SK-N-SH (cell line): ENCODE measurements around the gene C1orf226. TPM values are rescaled to one million over a fixed set of nuclear protein-coding genes. Genes with fewer than 3 reads are reported as not detected.

Experiments
- CTCF ChIA-PET: fragments of 300-600, 350-600 bp; formaldehyde crosslinking; extraction: SDS; loops from one replicate; lab custom pipeline; 2021; lab: Yijun Ruan, JAX
- POLR2A ChIA-PET: fragments of 350-600 bp; sonication (Branson Sonifier 250); formaldehyde crosslinking; extraction: SDS; loops from one replicate; lab custom pipeline; 2020; ENCODE audit warnings: antibody characterized with exemption, inconsistent platforms; lab: Yijun Ruan, JAX
- DNase-seq: peaks from one replicate; pipeline ENCODE4 v3.0.0; 2012
- H2AFZ ChIP-seq: fragments of 200-600 bp; sonication (generic); 2 replicates; pipeline ENCODE4 v1.8.1; 2016; ENCODE audit warnings: antibody characterized with exemption, mild to moderate bottlenecking, low read depth
- H3F3A ChIP-seq: fragments of 200-600 bp; sonication (generic); replicated peaks from 2 replicates; pipeline ENCODE3; 2016; ENCODE audit warnings: antibody characterized with exemption, mild to moderate bottlenecking; ENCODE audit not compliant: insufficient read depth
- H3K27ac ChIP-seq, 2 experiments: fragments of 200-500 bp in 1 of 2; fragments of 200-600 bp in 1 of 2; sonication (Bioruptor generic) in 1 of 2; sonication (generic), shearing (Covaris generic) in 1 of 2; 2 replicates each; pipeline versions ENCODE4 v1.5.1 to v1.6.1; 2014 to 2016; ENCODE audit warnings: low read depth in 2 of 2, inconsistent platforms in 1 of 2, low read length in 1 of 2, mild to moderate bottlenecking in 1 of 2, mixed read lengths in 1 of 2
- H3K27me3 ChIP-seq: fragments of 200-600 bp; sonication (generic), shearing (Covaris generic); 2 replicates; pipeline ENCODE4 v1.6.1; 2016; ENCODE audit warnings: mixed run types; ENCODE audit not compliant: insufficient read depth
- H3K36me3 ChIP-seq, 2 experiments: fragments of 200-500 bp in 1 of 2; fragments of 200-600 bp in 1 of 2; sonication (Bioruptor generic) in 1 of 2; sonication (generic) in 1 of 2; replicated peaks in 1 of 2; 2 replicates each; pipeline versions ENCODE3 to v1.5.1; 2014 to 2016; ENCODE audit warnings: low read length in 1 of 2, mild to moderate bottlenecking in 1 of 2; ENCODE audit not compliant: insufficient read depth in 2 of 2, control insufficient read depth in 1 of 2
- H3K4me1 ChIP-seq, 2 experiments: fragments of 200-500 bp in 1 of 2; fragments of 200-600 bp in 1 of 2; sonication (Bioruptor generic) in 1 of 2; sonication (generic), shearing (Covaris generic) in 1 of 2; 2 replicates each; pipeline versions ENCODE4 v1.5.1 to v1.6.1; 2014 to 2016; ENCODE audit warnings: low read depth in 1 of 2, low read length in 1 of 2, mixed run types in 1 of 2; ENCODE audit not compliant: insufficient read depth in 2 of 2, control insufficient read depth in 1 of 2
- H3K4me2 ChIP-seq: fragments of 200-600 bp; sonication (generic), shearing (Covaris generic); 2 replicates; pipeline ENCODE4 v1.6.1; 2017; ENCODE audit warnings: mixed run types
- H3K4me3 ChIP-seq, 2 experiments: fragments of 200-500 bp in 1 of 2; fragments of 200-600 bp in 1 of 2; sonication (Bioruptor generic) in 1 of 2; sonication (generic), shearing (Covaris generic) in 1 of 2; 2 replicates each; pipeline versions ENCODE4 v1.5.1 to v1.8.1; 2014 to 2016; ENCODE audit warnings: low read depth in 2 of 2, inconsistent platforms in 1 of 2, low read length in 1 of 2, mild to moderate bottlenecking in 1 of 2, mixed read lengths in 1 of 2, moderate library complexity in 1 of 2
- H3K79me2 ChIP-seq: fragments of 200-600 bp; sonication (generic); 2 replicates; pipeline ENCODE4 v1.8.1; 2017; ENCODE audit warnings: mild to moderate bottlenecking; ENCODE audit not compliant: insufficient read depth
- H3K9ac ChIP-seq: fragments of 200-600 bp; sonication (generic); 2 replicates; pipeline ENCODE4 v1.6.1; 2017; ENCODE audit warnings: mixed run types
- H3K9me2 ChIP-seq: fragments of 200-600 bp; sonication (generic); 2 replicates; pipeline ENCODE4 v1.6.1; 2017; ENCODE audit warnings: mixed run types
- H3K9me3 ChIP-seq: fragments of 200-600 bp; sonication (generic); 2 replicates; pipeline ENCODE4 v1.6.1; 2017; ENCODE audit warnings: mixed run types, mild to moderate bottlenecking, moderate library complexity
- H4K20me1 ChIP-seq: fragments of 200-600 bp; sonication (generic); 2 replicates; pipeline ENCODE4 v1.6.1; 2017; ENCODE audit warnings: mild to moderate bottlenecking, mixed run types; ENCODE audit not compliant: insufficient read depth
- EZH2phosphoT487 ChIP-seq: fragments of 200-600 bp; sonication (generic); IDR thresholded peaks from 2 replicates; pipeline ENCODE4 v1.6.1; 2017; ENCODE audit warnings: low read depth, mixed run types, mild to moderate bottlenecking, antibody characterized with exemption, moderate library complexity, borderline replicate concordance
- NFIC ChIP-seq: IDR thresholded peaks from 2 replicates; pipeline ENCODE4 v1.4.0; 2012; ENCODE audit warnings: borderline replicate concordance
- PBX3 ChIP-seq: IDR thresholded peaks from 2 replicates; pipeline ENCODE4; 2012
- RCOR1 ChIP-seq: fragments of 150-350 bp; IDR thresholded peaks from 2 replicates; pipeline ENCODE4 v1.6.1; 2017; ENCODE audit warnings: antibody characterized with exemption, low read length
- RXRA ChIP-seq: IDR thresholded peaks from 2 replicates; pipeline ENCODE4 v1.4.0; 2012; ENCODE audit warnings: low read depth, mild to moderate bottlenecking, borderline replicate concordance
- USF1 ChIP-seq: IDR thresholded peaks from 2 replicates; pipeline ENCODE4 v1.4.0; 2012; ENCODE audit warnings: low read depth, borderline replicate concordance
- USF2 ChIP-seq: fragments of 150-350 bp; IDR thresholded peaks from 2 replicates; pipeline ENCODE4 v1.6.1; 2017; ENCODE audit warnings: antibody characterized with exemption, low read length, low read depth, borderline replicate concordance
- YY1 ChIP-seq: IDR thresholded peaks from 2 replicates; pipeline ENCODE4 v1.4.0; 2012; ENCODE audit warnings: low read depth, mild to moderate bottlenecking
- ZBTB33 ChIP-seq: IDR thresholded peaks from 2 replicates; pipeline ENCODE4 v1.4.0; 2012; ENCODE audit warnings: low read depth, borderline replicate concordance
- WGBS: methylation state at CpG from one replicate; pipeline ENCODE4 v1.1.6; 2017; ENCODE audit warnings: low lambda C conversion rate; 5-methylcytosine and 5-hydroxymethylcytosine counted together
- polyA plus RNA-seq, 3 experiments: library from polyadenylated mRNA; depleted of rRNA; stranded (reverse); fragments of >200 nt; gene quantifications; 2 replicates each; pipeline ENCODE4 v1.2.3, GENCODE V29; 2012
- TF ChIP-seq, protein P1 (sequence below): fragments of 200-600 bp; sonication (generic); IDR thresholded peaks from 2 replicates; pipeline ENCODE4 v1.6.1; 2017; ENCODE audit warnings: antibody characterized with exemption, mild to moderate bottlenecking, moderate library complexity
- TF ChIP-seq, protein P2 (sequence below): IDR thresholded peaks from 2 replicates; pipeline ENCODE4 v1.4.0; 2012; ENCODE audit warnings: low read depth

The C1orf226 gene
- polyA plus RNA-seq, 1 of the 3 experiments (the other 2 are of a cell fraction): 0.03 TPM

DNA sequence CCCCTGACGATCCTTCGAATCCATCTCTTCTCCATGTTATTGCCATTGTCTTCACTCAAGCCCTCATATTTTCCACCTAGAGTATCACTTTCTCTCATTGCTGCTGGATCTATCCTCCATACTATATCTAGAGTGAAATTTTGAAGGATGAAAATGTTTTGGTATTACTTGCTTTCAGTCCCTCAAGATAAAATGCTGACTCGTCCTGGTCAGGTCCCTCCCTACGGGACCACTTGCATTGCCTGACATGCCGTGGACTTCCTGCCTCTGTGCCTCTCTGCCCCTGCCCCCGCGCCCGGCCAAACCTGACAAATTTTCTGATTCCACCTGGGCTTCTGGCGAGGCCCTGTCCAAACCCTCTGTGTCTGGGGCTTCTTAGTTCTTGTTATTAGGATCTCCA is 28.4 kb upstream of the C1orf226 start:
- TF ChIP-seq ZBTB33 (no peak), USF2 (no peak), YY1 (no peak), NFIC (no peak), RCOR1 (no peak), RXRA (no peak), EZH2phosphoT487 (no peak), PBX3 (no peak), USF1 (no peak)
- TF ChIP-seq, protein P1, sequence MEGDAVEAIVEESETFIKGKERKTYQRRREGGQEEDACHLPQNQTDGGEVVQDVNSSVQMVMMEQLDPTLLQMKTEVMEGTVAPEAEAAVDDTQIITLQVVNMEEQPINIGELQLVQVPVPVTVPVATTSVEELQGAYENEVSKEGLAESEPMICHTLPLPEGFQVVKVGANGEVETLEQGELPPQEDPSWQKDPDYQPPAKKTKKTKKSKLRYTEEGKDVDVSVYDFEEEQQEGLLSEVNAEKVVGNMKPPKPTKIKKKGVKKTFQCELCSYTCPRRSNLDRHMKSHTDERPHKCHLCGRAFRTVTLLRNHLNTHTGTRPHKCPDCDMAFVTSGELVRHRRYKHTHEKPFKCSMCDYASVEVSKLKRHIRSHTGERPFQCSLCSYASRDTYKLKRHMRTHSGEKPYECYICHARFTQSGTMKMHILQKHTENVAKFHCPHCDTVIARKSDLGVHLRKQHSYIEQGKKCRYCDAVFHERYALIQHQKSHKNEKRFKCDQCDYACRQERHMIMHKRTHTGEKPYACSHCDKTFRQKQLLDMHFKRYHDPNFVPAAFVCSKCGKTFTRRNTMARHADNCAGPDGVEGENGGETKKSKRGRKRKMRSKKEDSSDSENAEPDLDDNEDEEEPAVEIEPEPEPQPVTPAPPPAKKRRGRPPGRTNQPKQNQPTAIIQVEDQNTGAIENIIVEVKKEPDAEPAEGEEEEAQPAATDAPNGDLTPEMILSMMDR: no peak
- TF ChIP-seq, protein P2, sequence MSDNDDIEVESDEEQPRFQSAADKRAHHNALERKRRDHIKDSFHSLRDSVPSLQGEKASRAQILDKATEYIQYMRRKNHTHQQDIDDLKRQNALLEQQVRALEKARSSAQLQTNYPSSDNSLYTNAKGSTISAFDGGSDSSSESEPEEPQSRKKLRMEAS: no peak
- 76% methylated on average over 9 of the region's 9 CpGs for WGBS
- Histone ChIP-seq H3K27me3 (no peaks in the 10 kb centered on the region), H3K4me1 (peaks cover 0 to 4% of the 10 kb centered on the region in 2 experiments; a peak in 3 of 4 replicates), H3K9ac (no peak overlapping the region), H3K79me2 (no peaks in the 10 kb centered on the region), H3K9me2 (no peaks in the 10 kb centered on the region), H3K9me3 (no peaks in the 10 kb centered on the region), H3K4me3 (no peak overlapping the region), H3K36me3 (no peaks in the 10 kb centered on the region), H3K4me2 (no peak overlapping the region), H3F3A (no peaks in the 10 kb centered on the region), H3K27ac (no peak overlapping the region), H2AFZ (no peak overlapping the region), H4K20me1 (no peaks in the 10 kb centered on the region)
- ChIA-PET CTCF (interaction anchor here (5.0 kb wide), 1 partner anchor 38 kb away, joined by 63 read pairs; no protein-coding TSS in a partner anchor), POLR2A (no interaction called here)
- no peak for DNase-seq
